ENCODE data around the gene CLCN6. TPM values are rescaled to one million over a fixed set of nuclear protein-coding genes. Genes with fewer than 3 reads are reported as not detected.

Gene CLCN6
- total and polyA plus RNA-seq, 2 of the 13 experiments (the other 11 are each of a cell fraction or from before 2014, with no cell fraction given): 14.9 to 19.3 TPM

GRCh38 chr1:11842154-11843041, 36.4 kb downstream of the CLCN6 start (continued):
- TF ChIP-seq SAFB2 (CRISPR knock-in tag; IDR thresholded peaks at IDR 0.05; ENCODE audit: borderline replicate concordance, low read depth) (no peak; the same call in 1 of the 2 replicates), TRIM22 (IDR thresholded peaks at IDR 0.05) (no peak), DZIP1 (CRISPR knock-in tag; IDR thresholded peaks at IDR 0.05) (no peak), TGIF2 (CRISPR knock-in tag; IDR thresholded peaks at IDR 0.05) (peak; percentile 81; the same call in 1 of the 2 replicates), NR2F1 (CRISPR knock-in tag; IDR thresholded peaks at IDR 0.05) (peak; percentile 69 to 85), ONECUT2 (CRISPR knock-in tag; IDR thresholded peaks at IDR 0.05) (peak; percentile 93), NRL (CRISPR knock-in tag; IDR thresholded peaks at IDR 0.05; ENCODE audit: borderline replicate concordance) (no peak), SNAPC5 (CRISPR knock-in tag; IDR thresholded peaks at IDR 0.05; ENCODE audit: borderline replicate concordance) (no peak), FOXJ3 (CRISPR knock-in tag; IDR thresholded peaks at IDR 0.05; ENCODE audit: borderline replicate concordance) (peak; percentile 92), DNMT1 (CRISPR knock-in tag; IDR thresholded peaks at IDR 0.05) (no peak), IKZF4 (CRISPR knock-in tag; IDR thresholded peaks at IDR 0.05; ENCODE audit: borderline replicate concordance, low read depth, not compliant biosample characterization) (no peak), NCOA5 (CRISPR knock-in tag; IDR thresholded peaks at IDR 0.05) (no peak), POLR2AphosphoS5 (IDR thresholded peaks at IDR 0.05; ENCODE audit: low read depth, low read length) (peak; percentile 49; the same call in 1 of the 2 replicates)
- TF ChIP-seq, protein P1, sequence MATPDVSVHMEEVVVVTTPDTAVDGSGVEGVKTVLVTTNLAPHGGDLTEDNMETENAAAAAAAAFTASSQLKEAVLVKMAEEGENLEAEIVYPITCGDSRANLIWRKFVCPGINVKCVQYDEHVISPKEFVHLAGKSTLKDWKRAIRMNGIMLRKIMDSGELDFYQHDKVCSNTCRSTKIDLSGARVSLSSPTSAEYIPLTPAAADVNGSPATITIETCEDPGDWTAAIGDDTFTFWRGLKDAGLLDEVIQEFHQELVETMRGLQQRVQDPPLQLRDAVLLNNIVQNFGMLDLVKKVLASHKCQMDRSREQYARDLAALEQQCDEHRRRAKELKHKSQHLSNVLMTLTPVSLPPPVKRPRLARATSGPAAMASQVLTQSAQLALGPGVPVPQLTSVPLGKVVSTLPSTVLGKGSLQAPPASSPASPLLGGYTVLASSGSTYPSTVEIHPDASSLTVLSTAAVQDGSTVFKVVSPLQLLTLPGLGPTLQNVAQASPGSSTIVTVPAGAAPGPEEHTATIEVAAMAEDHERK (CRISPR knock-in tag; IDR thresholded peaks at IDR 0.05; ENCODE audit: low read depth): no peak
- TF ChIP-seq, protein P2, sequence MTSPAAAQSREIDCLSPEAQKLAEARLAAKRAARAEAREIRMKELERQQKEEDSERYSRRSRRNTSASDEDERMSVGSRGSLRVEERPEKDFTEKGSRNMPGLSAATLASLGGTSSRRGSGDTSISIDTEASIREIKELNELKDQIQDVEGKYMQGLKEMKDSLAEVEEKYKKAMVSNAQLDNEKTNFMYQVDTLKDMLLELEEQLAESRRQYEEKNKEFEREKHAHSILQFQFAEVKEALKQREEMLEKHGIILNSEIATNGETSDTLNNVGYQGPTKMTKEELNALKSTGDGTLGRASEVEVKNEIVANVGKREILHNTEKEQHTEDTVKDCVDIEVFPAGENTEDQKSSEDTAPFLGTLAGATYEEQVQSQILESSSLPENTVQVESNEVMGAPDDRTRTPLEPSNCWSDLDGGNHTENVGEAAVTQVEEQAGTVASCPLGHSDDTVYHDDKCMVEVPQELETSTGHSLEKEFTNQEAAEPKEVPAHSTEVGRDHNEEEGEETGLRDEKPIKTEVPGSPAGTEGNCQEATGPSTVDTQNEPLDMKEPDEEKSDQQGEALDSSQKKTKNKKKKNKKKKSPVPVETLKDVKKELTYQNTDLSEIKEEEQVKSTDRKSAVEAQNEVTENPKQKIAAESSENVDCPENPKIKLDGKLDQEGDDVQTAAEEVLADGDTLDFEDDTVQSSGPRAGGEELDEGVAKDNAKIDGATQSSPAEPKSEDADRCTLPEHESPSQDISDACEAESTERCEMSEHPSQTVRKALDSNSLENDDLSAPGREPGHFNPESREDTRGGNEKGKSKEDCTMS (CRISPR knock-in tag; conservative IDR thresholded peaks at IDR 0.05): no peak

Data from HepG2 (cell line).